RKO (cell line): ENCODE data around the gene CAPN12.
"Not testable (repeated sequence)": the region's sequence is repeated elsewhere in the genome, so short reads cannot be mapped to it uniquely, and the experiment has no call there.

Experiments
- DNase-seq: peaks from one replicate; pipeline ENCODE4 v3.0.0-alpha.2; 2016; ENCODE audit warnings: low spot score

The CAPN12 gene, protein sequence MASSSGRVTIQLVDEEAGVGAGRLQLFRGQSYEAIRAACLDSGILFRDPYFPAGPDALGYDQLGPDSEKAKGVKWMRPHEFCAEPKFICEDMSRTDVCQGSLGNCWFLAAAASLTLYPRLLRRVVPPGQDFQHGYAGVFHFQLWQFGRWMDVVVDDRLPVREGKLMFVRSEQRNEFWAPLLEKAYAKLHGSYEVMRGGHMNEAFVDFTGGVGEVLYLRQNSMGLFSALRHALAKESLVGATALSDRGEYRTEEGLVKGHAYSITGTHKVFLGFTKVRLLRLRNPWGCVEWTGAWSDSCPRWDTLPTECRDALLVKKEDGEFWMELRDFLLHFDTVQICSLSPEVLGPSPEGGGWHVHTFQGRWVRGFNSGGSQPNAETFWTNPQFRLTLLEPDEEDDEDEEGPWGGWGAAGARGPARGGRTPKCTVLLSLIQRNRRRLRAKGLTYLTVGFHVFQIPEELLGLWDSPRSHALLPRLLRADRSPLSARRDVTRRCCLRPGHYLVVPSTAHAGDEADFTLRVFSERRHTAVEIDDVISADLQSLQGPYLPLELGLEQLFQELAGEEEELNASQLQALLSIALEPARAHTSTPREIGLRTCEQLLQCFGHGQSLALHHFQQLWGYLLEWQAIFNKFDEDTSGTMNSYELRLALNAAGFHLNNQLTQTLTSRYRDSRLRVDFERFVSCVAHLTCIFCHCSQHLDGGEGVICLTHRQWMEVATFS

DNA sequence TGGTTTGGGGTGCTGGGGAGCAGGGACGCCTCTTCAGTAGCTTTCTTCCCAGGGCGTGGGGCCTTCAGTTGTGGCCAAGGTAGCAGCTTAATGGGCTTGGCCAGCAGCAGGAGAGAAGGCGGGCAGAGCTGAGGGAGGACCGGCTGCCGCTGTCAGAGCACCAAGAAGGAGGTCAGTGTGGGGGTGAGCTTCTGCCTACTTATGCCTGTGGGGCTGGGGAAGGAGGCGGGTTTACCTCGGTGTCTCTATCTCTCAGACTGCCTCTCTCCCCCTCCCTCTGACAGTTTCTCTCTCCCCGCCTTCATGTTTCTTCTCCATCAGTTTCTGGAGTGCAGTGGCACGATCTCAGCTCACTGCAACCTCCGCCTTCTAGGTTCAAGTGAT lies at the start of gene CAPN12:
Gene CAPN12 (minus strand): TSS at position 177 of the 384 bp plus-strand sequence. CDS start 309 bp downstream, outside the sequence.
- no peak for DNase-seq

DNA sequence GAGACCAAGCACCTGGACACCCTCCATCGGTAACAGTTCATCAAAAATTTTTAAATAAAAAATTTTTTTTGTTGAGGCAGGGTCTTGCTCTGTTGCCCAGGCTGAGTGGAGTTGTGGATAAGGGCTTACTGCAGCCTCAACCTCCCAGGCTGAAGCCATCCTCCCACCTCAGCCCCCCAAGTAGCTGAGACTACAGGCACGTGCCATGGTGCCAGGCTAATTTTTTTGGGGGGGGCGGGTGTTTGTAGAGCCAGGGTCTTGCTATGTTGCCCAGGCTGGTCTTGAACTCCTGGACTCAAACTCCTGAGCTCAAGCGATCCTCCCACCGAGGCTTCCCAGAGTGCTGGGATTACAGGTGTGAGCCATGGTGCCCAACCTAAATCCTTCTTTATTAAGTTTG lies 49.4 kb upstream of the CAPN12 start:
- DNase-seq: no peak

DNA sequence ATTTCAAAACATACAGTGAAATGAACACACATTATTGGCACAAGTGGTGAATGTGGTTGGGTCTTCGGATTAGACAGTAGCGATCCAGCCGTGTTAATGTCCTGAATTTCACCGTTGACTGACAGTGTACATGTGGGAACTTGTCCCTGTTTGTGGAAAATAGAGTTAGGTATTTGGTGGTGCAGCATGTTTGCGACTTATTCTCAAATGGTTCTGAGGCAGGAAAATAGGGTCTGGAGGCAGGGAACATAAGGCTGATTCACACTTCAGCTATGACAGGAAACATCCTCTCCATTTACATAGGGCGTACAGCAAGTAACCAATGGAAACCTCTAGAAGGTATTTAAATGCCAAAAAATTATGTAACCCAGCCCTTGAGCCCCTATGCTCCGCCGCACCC lies 48.9 kb upstream of the CAPN12 start:
- DNase-seq: no peak

DNA sequence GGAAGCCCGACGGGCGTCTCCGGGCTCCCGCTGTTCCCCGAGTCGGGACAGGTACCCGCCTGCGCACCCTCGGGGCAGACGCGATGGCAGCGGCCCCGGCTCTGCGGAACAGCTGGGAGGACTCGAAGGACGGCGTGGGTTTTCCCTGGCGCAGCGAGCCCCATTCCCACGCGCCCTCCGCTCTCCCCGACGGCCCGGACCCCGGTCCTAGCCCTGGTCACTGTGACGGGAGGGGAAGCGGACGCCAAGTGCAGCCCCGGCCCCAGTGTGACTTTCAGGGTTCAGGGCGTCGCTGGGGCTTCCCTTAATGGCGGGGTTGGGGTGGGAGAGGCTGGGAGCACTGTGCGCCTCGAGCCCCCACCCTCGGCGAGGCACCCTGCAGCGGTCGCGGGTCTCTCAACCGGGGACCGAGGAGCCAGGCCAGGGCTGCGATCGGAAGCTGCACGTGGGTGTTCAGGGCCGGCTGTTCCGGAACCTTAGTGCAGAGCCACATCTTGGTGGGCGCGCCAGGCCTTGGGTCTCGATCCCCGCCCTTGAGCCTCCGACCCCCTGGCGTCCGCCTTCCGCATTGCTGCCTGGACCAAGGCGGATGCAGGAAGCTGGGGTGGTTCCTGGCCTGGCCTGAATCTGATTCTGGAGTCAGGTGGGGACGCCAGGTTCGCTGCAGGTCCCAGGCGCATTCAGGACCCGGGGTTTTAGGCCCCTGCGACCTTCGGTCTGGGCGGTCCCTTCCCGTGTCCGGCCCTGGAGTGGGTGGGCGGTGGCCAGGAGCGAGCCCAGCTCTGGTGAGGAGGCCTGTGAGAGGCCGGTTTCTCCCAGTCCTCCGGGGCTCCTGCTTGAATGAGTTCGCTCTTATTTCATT lies 48.2 kb upstream of the CAPN12 start:
- no peak for DNase-seq

DNA sequence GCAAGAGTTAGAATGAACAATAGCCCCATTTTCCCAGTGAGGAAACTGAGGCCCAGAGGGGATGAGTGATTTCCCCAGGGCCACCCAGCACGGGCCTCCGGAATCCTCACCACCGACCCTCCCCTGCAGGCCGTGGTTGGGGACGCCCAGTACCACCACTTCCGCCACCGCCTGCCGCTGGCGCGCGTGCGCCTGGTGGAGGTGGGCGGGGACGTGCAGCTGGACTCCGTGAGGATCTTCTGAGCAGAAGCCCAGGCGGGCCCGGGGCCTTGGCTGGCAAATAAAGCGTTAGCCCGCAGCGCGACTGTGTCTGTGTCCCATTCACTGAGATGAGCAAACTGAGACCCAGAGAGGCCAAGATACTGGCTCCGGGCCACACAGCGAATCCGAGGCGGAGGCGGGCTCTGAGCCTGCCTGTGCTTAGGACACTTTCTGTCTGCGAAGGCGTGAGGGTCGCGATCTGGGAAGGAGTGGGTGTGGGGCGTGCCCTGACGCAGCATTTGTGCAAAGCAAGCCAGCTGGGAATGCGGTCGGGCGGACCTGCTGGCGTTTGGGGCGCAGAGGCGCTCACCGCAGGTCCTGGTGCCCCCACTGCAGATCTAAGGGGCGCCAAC lies 47.3 kb upstream of the CAPN12 start:
- not testable (repeated sequence) for DNase-seq

DNA sequence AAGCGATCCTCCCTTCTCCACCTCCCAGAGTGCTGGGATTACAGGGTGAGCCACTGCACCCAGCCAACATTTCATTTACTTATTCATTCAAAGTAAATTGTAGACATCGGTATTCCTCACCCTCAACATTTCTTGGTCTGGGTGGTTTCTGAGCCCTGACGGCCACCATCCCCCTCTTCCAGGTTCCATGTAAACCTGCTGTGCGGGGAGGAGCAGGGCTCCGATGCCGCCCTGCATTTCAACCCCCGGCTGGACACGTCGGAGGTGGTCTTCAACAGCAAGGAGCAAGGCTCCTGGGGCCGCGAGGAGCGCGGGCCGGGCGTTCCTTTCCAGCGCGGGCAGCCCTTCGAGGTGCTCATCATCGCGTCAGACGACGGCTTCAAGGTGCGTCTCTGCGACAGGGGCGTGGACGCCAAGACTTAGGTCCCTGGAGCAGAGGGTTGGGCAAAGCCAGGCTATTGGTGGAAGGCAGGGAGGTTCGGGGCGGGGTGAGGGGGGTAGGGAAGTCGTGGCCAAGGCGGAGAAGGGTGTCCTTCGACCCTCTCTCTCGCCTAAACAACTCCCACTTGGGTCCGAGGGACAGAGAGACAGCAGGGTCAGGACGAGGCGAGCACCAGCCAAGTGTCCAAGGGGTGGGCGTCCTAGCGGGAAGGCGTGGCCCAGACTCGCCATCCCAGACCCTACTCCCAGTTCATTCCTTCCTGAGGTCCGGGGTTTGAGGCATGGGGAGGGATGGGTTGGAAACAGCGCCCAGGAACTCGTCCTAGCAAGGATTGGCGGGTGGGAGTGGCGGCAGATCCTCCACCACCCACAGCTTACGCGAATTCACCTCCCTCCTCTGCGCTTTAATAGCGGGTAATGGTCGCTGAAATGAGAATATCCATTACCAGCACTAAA lies 46.5 kb upstream of the CAPN12 start:
- not testable (repeated sequence) for DNase-seq

DNA sequence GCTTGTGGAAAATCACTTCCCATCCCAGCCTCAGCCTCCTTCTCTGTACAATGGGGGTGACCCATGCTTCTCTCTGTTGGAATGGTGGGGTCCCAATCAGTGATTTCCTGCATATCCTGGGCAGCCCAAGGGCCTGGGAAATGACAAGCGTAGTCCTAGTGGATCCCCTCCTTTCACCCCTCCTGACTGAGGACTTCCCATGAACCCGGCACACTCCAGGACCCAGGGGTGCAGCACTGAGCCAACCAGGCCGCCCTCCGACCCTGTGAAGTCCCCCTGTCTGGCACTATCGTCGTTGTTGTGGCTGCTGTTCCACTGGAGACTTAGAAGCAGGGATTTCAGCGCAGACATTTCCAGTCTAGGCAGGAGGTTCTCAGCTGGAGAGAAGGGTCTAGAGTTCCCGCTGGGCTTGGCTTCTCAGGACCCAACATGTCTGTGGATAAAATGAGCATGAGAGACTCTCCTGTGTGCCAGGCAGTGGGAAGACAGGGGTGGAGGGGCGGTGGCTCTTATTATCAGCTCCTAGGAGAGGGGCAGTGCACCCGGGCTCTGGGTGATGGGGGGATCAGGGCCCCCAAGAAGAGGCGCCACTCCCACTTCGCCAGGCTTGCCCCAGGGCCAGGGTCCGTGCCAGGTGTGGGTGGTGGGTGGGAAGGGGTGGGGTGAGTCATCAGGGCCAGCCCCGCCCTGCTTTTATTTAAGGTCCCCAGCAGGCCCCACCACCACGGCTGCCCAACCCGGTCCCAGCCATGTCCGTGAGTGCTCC lies 44.4 kb upstream of the CAPN12 start, which contains the start of gene LGALS7B:
Gene LGALS7B (plus strand): TSS at position 723 of the 766 bp plus-strand sequence. CDS start 27 bp downstream, at position 750.
- no peak for DNase-seq

DNA sequence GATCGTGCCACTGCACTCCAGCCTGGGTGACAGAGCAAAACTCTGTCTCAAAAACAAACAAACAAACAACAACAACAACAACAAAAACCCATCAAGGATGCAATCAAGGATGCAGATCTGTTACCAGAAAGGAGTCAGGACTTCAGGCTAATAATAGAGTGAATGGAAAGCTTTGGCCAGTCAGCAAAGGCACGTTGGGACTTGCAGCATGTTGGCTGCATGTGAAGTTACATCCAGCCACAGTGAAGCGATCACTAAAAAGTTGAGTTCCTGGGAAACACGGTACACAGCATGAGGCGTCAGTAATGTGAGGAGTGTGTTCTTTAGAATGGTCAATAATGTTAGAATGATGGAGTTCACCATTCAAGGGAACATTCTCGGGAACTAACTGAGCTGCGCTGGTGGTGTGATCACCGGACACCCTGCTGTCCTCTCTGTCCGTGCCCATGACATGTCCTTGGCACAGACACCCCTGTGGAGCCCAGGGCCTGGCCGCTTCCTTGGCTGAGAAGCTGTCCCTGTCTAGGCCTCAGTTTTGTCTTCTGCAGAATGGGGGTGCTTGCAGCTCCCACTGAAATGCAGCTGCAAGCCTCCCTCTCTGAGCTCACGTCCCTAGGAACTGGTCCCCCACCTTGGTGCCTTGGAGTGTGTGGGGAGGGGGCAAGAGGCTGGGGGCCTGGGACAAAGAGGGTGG lies 42.4 kb upstream of the CAPN12 start:
- DNase-seq: no peak

DNA sequence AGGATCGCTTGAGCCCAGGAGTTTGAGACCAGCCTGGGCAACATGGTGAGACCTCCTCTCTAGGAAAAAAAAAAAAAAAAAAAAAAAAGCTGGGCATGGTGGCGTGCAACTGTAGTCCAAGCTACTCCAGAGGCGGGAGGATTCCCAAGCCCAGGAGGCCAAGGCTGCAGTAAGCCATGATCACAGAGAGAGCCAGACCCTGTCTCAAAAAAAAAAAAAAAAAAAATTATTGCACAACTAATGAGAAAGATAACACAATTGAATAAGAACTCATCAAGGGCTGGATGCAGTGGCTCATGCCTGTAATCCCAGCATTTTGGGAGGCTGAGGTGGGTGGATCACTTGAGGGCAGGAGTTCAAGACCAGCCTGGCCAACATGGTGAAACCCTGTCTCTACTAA lies 41.8 kb upstream of the CAPN12 start:
- DNase-seq: not testable (repeated sequence)

DNA sequence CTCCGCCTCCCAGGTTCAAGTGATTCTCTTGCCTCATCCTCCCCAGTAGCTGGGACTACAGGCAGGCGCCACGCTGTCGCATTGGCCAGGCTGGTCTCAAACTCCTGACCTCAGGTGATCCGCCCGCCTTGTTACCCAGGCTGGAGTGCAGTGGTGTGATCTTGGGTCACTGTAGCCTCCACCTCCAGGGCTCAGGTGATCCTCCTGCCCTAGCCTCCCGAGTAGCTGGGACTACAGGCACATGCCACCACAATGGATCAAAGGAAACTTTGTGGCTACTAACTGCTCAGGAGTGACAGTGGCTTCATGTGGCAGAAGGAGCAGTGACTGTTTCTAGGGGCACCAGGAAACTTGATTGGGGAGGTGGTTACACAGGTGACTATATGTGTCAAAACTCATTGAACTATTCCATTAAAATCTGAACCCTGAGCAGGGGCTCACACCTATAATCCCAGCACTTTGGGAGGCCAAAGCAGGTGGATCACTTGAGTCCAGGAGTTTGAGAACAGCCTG lies 41.0 kb upstream of the CAPN12 start:
- no peak for DNase-seq

DNA sequence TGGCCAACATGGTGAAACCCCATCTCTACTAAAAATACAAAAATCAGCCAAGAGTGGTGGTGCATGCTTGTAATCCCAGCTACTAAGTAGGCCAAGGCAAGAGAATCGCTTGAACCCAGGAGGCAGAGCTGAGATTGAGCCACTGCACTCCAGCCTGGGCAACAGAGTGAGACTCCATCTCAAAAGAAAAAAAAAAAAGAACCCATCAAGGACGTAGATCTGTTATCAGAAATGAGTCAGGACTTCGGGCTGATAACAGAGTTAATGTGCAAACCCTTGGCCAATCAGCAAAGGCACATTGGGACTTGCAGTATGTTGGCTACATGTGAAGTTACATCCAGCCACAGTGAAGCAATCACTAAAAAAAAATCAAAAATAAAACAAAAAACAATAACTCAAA lies 40.0 kb upstream of the CAPN12 start:
- DNase-seq: no peak

DNA sequence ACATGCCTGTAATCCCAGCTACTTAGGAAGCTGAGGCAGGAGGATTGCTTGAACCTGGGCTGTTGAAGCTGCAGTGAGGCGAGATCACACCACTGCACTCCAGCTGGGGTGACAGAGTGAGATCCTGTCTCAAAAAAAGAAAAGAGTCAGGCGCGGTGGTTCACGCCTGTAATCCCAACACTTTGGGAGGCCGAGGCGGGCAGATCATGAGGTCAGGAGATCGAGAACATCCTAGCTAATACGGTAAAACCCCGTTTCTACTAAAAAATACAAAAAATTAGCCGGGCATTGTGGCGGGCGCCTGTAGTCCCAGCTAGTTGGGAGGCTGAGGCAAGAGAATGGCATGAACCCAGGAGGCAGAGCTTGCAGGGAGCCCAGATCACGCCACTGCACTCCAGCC lies 37.9 kb upstream of the CAPN12 start:
- DNase-seq: not testable (repeated sequence)

DNA sequence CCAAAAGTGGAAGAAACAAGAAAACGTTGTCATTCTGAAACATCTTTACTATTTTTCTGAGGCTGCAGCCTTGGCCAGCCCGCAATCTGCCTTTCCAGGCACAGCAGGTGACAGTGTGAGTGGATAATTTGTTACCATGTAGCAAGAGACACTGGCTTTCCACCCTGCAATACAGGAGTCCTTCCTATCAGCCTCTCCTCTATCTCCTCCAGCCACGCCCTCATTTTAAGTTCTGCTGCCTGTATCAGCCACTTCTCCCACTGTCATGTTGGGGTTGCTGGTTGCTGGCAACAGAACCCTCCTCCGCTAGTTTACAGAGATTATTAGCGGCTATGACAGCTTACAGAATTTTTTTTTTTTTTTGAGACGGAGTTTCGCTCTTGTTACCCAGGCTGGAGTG lies 36.8 kb upstream of the CAPN12 start:
- no peak for DNase-seq

DNA sequence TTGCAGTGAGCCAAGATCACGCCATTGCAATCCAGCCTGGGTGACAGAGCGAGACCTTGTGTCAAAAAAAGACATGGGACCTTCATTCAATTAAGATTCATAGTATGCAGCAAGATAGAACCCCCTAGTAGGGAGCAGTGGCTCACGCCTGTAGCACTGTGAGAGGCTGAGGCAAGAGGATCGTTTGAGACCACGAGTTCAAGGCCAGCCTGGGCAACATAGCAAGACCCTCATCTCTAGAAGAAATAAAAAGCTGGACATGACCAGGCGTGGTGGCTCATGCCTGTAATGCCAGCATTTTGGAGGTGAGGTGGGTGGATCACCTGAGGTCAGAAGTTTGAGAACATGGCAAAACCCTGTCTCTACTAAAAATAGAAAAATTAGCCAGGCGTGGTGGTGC lies 36.2 kb upstream of the CAPN12 start:
- no peak for DNase-seq

DNA sequence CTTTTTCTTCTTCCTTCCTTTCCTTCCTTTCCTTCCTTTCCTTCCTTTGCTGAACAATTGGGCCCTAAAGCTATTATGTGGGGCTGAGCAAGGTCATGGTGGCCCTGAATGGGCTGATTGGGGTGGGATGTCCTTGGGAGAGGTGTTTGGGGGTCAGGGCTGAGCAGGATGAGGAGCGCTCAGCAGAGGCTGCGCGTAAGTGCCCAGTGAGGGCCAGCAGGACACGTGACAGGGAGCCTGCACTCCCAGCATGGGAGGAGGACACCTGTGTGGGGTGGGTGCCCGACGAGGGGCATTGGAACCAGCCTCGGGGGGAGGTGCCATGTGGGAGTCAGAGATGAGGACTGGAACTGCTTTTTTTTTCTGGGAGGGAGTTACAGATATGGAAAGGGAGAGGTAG lies 34.5 kb upstream of the CAPN12 start:
- no peak for DNase-seq

DNA sequence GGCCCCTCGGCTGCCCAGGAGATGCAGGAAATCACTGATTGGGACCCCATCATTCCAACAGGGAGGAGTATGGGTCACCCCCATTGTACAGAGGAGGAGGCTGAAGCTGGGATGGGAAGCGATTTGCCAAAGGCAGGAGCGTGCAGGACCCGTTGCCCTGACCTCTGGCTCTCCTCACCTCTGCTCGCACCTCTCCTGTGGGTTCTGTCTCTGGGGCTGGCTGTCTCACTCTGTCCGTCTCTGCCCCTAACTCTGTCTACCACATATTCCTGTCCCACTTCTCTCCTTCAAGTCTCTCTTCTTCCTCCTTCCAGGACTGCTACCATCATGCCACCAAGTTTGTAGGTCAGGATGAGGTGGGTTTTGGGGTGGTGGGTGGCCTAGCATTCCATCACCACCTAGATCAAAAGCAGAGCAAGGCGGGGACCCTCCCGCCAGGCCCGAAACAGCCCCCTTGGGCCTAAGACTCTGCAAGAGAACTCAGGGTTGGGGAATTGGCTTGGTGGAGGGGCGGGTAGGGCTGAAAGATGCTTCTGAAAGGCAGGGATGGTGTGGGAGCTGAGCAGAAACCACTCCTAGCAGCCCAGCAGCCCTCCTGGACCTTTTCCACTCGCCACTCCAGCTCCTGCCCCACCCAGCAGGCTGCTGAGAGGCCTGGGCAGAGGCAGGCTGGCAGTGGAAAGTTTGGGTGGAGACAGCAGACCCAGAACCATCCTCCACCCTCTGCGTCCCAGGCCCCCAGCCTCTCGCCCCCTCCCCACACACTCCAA lies 30.1 kb upstream of the CAPN12 start:
- no peak for DNase-seq

DNA sequence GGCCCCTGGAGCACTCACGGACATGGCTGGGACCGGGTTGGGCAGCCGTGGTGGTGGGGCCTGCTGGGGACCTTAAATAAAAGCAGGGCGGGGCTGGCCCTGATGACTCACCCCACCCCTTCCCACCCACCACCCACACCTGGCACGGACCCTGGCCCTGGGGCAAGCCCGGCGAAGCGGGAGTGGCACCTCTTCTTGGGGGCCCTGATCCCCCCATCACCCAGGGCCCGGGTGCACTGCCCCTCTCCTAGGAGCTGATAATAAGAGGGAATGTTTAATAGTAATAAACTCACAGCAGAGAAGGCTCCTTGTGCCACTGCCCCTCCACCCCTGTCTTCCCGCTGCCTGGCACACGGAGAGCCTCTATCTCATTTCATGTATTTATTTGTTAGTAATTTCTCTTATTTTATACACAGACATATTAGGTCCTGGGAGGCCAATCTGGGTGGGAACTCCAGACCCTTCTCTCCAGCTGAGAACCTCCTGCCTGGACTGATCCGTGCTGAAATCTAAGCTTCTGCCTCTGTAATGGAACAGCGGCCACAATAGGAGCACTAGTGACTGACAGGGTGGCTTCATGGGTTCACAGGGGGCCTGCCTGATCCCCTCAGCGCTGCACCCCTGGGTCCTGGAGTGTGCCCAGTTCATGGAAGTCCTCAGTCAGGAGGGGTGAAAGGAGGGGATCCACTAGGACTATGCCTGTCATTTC lies 29.3 kb upstream of the CAPN12 start, which contains the start of gene LGALS7:
Gene LGALS7 (minus strand): TSS at position 49 of the 709 bp plus-strand sequence. CDS start 25 bp downstream, at position 24.
- no peak for DNase-seq

DNA sequence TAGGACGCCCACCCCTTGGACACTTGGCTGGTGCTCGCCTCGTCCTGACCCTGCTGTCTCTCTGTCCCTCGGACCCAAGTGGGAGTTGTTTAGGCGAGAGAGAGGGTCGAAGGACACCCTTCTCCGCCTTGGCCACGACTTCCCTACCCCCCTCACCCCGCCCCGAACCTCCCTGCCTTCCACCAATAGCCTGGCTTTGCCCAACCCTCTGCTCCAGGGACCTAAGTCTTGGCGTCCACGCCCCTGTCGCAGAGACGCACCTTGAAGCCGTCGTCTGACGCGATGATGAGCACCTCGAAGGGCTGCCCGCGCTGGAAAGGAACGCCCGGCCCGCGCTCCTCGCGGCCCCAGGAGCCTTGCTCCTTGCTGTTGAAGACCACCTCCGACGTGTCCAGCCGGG lies 27.3 kb upstream of the CAPN12 start:
- DNase-seq: not testable (repeated sequence)
